Activated CD4-positive, alpha-beta T cell treated with anti-CD3 and anti-CD28 coated beads, Interleukin-2, amount 10 ng/mL, durations not matched to agents 24 days and 14 days (primary cell): Measurements from ENCODE around the gene PPP1R9B. TPM values are rescaled to one million over a fixed set of nuclear protein-coding genes. Genes with fewer than 3 reads are reported as not detected.

Experiments
- DNase-seq: peaks from one replicate; pipeline ENCODE4 v3.0.0; 2022
- H3K27ac Mint-ChIP-seq: one replicate; pipeline ENCODE4 v1.8.0; 2022; ENCODE audit warnings: mild to moderate bottlenecking, mixed read lengths
- H3K27me3 Mint-ChIP-seq: one replicate; pipeline ENCODE4 v1.8.0; 2022; ENCODE audit warnings: mixed read lengths
- H3K36me3 Mint-ChIP-seq: one replicate; pipeline ENCODE4 v1.8.0; 2022; ENCODE audit warnings: low read depth, mild to moderate bottlenecking, mixed read lengths
- H3K4me1 Mint-ChIP-seq: one replicate; pipeline ENCODE4 v1.8.0; 2021; ENCODE audit warnings: mixed read lengths
- H3K4me3 Mint-ChIP-seq: one replicate; pipeline ENCODE4 v1.8.0; 2022; ENCODE audit warnings: mild to moderate bottlenecking, moderate library complexity, mixed read lengths
- H3K9me3 Mint-ChIP-seq: one replicate; pipeline ENCODE4 v1.8.0; 2021; ENCODE audit warnings: mixed read lengths
- intact Hi-C: fragments of 100-400 bp; cut with micrococcal nuclease; formaldehyde crosslinking; loops from one replicate; pipeline ENCODE4 v1.15.1; 2023
- total RNA-seq: library from RNA; stranded (reverse); gene quantifications from 2 replicates; pipeline ENCODE4 v1.2.3, GENCODE V29; 2022

PPP1R9B gene
- total RNA-seq, 1 donor from 2014 or later: 91.3 TPM

DNA sequence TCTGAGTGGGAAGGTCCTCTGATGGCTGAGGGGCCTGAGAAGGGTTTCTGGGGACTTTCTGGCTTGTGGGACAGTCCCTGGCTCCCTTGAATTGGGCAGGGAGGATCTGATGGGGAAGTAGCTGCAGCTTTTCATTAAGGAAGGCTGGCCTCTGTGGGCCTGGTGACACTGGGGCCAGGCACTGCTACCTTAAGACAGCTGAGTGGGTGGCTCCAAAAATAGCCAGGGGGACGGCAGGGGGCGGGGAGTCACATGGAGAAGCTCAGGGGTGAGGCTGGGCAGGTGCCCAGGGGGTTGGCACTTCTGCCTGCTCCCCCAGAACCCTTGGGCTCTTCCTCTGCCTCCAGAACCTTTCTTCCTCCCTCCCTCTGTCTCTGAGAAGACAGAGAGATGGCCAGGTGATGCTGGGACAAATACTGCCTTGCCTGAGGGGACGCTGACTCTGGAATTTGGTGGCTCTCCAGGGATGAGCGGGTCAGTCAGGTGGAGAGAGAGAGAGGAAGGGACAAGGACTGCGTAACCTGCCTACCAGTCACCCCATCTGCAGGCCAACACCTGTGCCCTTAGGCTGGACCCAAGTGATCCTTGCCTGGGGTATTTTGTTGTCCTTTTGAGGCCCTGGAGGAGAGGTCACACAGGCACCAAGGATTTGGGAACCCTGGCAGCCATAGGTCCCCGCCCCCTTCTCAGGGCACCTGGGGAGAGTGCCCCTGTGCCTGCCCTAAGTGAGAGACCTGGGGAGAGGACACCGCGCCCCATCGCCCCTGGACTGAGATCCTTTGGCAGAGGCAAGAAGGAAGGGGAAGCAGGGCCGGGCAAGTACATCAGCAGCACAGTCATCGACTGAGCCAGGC is 13.6 kb upstream of the PPP1R9B start:
- Mint-ChIP-seq H3K27ac (peak overlapping the region; percentile 59), H3K27me3 (peaks cover 3% of the 10 kb centered on the region), H3K9me3 (no peaks in the 10 kb centered on the region), H3K36me3 (peaks cover 7% of the 10 kb centered on the region), H3K4me3 (no peak overlapping the region), H3K4me1 (peaks cover 29% of the 10 kb centered on the region)
- intact Hi-C loops: no loop called here
- DNase-seq: no peak

- peaks cover 35% of the 10 kb centered on the region for H3K4me1 Mint-ChIP-seq
- DNase-seq: no peak
- H3K27me3 Mint-ChIP-seq: peaks cover 3% of the 10 kb centered on the region
- peak overlapping the region; percentile 80 for H3K4me3 Mint-ChIP-seq
- H3K36me3 Mint-ChIP-seq: peaks cover 7% of the 10 kb centered on the region
- intact Hi-C loops: no loop called here
- peak overlapping the region; percentile 97 for H3K27ac Mint-ChIP-seq
- no peaks in the 10 kb centered on the region for H3K9me3 Mint-ChIP-seq
Measured at GRCh38 chr17:50162466-50163254, 12.2 kb upstream of the PPP1R9B start.

DNA sequence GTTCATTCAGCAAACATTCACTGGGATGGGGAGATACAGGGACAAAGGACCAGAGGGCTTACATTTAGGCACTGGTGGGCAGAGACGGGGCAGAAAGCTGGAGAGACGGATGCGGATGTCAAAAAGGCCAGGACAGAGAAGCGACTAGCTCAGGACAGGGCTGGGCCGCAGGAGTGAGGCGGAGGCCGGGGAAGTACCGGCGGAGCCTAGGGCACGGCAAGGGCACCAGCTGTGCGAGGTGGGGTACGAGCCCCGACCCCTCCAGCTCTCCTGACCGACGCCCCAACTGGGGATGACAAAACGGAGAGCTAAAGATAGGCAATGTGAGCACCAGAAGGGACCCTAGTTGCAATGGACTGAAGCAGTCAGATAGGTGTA is 11.4 kb upstream of the PPP1R9B start:
- H3K36me3 Mint-ChIP-seq: peaks cover 7% of the 10 kb centered on the region
- DNase-seq: no peak
- H3K27ac Mint-ChIP-seq: peak overlapping the region; percentile 97
- no peaks in the 10 kb centered on the region for H3K9me3 Mint-ChIP-seq
- H3K4me1 Mint-ChIP-seq: peaks cover 36% of the 10 kb centered on the region
- H3K4me3 Mint-ChIP-seq: peak overlapping the region; percentile 80
- intact Hi-C loops: loop anchor here (1.0 kb wide), 2 partner anchors 11 to 22 kb away; no protein-coding TSS in a partner anchor
- H3K27me3 Mint-ChIP-seq: peaks cover 3% of the 10 kb centered on the region

DNA sequence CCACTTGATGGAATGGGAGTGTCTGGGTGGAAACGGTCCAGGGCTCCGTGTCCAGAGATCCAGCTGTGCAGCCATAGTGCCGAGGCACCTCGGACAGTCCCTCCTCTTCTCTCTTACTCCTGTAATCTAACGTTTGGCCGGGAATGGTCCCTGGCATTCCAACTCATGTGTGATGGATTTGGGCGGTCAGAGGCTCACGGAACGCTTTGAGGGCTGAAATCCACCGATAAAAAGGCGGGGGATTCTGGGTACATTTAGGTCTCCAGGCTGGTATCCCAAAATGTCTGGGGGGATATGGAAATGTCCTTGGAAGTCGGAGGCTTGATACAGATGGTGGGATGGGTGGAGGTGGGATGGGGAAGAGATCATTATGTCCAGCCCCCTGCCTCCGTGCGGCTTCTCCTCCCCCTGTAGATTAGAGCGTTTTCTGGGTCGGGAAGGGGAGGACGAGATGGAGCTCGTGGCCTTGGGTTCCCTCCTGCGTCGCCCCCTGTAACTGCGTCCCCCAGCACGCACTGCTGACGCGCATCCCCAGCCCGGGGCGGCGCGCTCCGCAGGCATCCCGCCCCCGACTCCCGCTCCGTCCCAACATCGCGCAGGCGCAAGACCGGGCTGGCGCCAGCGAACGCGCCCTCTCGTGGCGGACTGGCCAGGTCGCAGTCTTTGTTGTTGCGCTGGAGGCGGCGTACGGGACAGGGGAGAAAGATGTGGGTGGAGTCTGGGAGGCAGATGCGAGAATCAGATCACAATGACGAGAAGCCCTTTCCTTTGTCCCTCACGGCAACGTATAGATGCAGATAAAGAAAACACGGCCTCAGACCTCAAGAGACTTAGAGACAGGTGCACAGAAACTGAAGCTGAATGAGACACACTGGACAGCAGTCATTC is 10.8 kb upstream of the PPP1R9B start:
- H3K4me1 Mint-ChIP-seq: peaks cover 36% of the 10 kb centered on the region
- H3K27me3 Mint-ChIP-seq: peaks cover 3% of the 10 kb centered on the region
- H3K36me3 Mint-ChIP-seq: peaks cover 7% of the 10 kb centered on the region
- H3K27ac Mint-ChIP-seq: peak overlapping the region; percentile 97
- DNase-seq: peak; percentile 99
- no peaks in the 10 kb centered on the region for H3K9me3 Mint-ChIP-seq
- peak overlapping the region; percentile 80 for H3K4me3 Mint-ChIP-seq
- intact Hi-C loops: loop anchor here (1.0 kb wide), 2 partner anchors 10 to 21 kb away; no protein-coding TSS in a partner anchor

DNA sequence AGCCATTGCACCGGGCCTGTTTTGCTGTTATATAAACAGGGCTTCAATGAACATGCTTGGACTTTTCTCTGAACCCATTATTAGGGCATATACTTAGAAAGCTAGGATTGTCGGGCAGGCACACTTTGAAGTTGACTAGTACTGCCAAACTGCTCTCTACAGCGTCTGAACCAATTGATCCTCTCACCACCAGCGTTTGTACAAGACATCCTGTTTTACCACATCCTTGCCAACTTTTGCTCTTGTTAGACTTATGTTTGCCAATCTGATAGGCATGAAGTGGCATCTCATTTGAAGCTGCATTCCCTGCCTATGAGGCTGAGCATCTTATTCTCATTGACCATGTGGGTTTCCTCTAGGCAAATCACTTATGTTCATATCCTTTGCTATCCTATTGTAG is 7.4 kb upstream of the PPP1R9B start:
- no peaks in the 10 kb centered on the region for H3K9me3 Mint-ChIP-seq
- peaks cover 3% of the 10 kb centered on the region for H3K27me3 Mint-ChIP-seq
- peaks cover 42% of the 10 kb centered on the region for H3K4me1 Mint-ChIP-seq
- H3K36me3 Mint-ChIP-seq: peaks cover 7% of the 10 kb centered on the region
- no peak overlapping the region for H3K27ac Mint-ChIP-seq
- no peak overlapping the region for H3K4me3 Mint-ChIP-seq
- DNase-seq: no peak
- intact Hi-C loops: no loop called here

GRCh38 chr17:50155115-50155819 is 4.8 kb upstream of the PPP1R9B start:
- Mint-ChIP-seq H3K27ac (no peak overlapping the region), H3K9me3 (no peaks in the 10 kb centered on the region), H3K36me3 (peaks cover 2% of the 10 kb centered on the region), H3K4me3 (no peak overlapping the region), H3K4me1 (peaks cover 37% of the 10 kb centered on the region), H3K27me3 (no peaks in the 10 kb centered on the region)
- no peak for DNase-seq
- intact Hi-C loops: no loop called here

DNA sequence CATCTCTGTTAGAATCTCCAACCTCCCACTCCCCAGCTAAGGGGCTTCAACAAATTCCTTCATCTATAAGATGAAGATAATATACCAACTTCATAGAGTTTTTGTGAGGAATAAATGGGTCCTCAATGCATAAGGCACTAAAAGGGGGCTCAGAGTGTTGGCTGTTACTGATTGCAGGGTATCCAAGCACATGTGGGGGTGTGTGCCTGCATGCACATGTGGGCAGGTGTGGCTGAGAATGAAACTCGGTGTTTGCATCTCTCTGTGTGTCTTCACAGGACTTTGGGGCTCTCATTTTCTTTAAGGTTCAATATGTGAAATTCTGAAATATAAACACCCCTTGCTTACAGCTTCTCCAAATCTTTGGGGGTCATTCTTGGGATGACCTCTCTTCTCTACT is 4.1 kb upstream of the PPP1R9B start:
- DNase-seq: no peak
- Mint-ChIP-seq H3K36me3 (peaks cover 2% of the 10 kb centered on the region), H3K4me1 (peaks cover 37% of the 10 kb centered on the region), H3K27me3 (no peaks in the 10 kb centered on the region), H3K9me3 (no peaks in the 10 kb centered on the region), H3K27ac (no peak overlapping the region), H3K4me3 (no peak overlapping the region)
- intact Hi-C loops: no loop called here

- H3K36me3 Mint-ChIP-seq: peaks cover 4% of the 10 kb centered on the region
- peaks cover 37% of the 10 kb centered on the region for H3K4me1 Mint-ChIP-seq
- H3K27ac Mint-ChIP-seq: peak overlapping the region; percentile 45
- no peaks in the 10 kb centered on the region for H3K27me3 Mint-ChIP-seq
- H3K4me3 Mint-ChIP-seq: no peak overlapping the region
- intact Hi-C loops: no loop called here
- no peaks in the 10 kb centered on the region for H3K9me3 Mint-ChIP-seq
- DNase-seq: no peak
Measured at GRCh38 chr17:50153650-50154575, 3.4 kb upstream of the PPP1R9B start.

DNA sequence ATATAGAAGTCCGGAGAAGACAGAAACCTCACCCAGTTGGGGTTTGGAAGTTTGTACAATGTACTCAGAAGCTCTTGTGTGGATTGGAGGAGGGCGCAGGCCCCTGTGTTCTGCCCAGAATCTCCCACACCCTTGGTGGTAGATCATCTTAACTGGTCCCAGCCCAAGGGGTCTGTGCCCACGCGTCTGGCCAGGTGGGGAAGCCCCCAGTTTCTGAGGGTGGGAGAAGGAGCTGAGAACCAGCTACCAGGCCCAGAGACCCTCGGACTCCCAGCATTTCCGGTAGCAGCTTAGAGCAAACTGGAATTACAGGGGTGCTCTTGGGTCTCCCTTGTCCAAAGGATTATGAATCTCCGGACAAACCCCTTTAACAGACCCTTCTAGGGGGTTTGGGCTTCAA is 2.3 kb upstream of the PPP1R9B start:
- Mint-ChIP-seq H3K27me3 (no peaks in the 10 kb centered on the region), H3K27ac (peak overlapping the region; percentile 96), H3K36me3 (peaks cover 10% of the 10 kb centered on the region), H3K9me3 (no peaks in the 10 kb centered on the region), H3K4me3 (no peak overlapping the region), H3K4me1 (peaks cover 32% of the 10 kb centered on the region)
- no peak for DNase-seq
- intact Hi-C loops: no loop called here

- peak overlapping the region; percentile 96 for H3K27ac Mint-ChIP-seq
- peaks cover 36% of the 10 kb centered on the region for H3K4me1 Mint-ChIP-seq
- intact Hi-C loops: loop anchor here (1.0 kb wide), 3 partner anchors 9 to 58 kb away; no protein-coding TSS in a partner anchor
- peak overlapping the region; percentile 93 for H3K4me3 Mint-ChIP-seq
- H3K36me3 Mint-ChIP-seq: peaks cover 17% of the 10 kb centered on the region
- H3K27me3 Mint-ChIP-seq: no peaks in the 10 kb centered on the region
- no peaks in the 10 kb centered on the region for H3K9me3 Mint-ChIP-seq
- DNase-seq: peak; percentile 90
Measured at GRCh38 chr17:50151937-50152547, 1.6 kb upstream of the PPP1R9B start.

DNA sequence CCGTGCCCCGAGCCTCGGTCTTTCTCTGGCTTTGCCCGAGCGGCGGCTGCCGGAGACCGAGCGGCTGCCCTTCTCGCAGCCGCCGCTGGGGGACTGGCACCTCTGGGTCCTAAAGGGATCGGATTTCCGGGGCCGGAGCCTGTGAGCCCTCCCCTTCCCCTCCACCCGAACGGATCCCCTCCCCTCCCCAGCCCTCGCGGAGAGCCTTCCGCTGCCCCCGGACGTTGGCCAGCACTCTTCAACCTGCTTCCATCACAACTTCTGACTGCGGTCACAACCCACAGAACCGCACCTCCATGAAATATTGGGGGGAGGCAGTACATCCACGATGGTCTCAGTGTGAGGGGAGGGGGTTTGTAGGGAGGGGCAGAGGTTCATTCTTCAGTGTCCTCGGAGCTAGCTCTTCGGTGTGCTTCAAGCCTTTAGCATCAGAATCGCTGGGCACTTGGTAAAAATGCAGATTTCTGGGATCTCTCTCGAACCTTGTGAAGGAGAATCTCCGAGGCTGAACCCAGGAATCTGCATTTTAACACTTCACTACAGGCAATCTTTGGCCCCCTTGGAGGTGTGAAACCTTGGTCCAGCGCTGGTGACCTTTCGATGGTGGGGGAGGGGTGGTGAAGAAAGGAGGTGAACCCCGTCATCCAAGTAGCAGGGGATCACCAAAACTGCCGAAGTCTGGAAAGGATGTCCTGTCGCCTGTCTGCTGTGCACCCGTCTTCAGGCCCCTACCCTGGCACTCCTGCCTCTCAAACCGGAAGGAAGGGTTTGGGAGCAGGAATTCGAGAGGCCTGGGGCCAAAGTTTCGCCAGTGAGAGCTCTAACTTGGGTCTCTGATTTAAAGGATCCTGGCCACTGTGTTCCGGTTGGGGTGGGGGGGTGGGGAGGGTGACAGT is 812 bp upstream of the PPP1R9B start:
- peak; percentile 97 for DNase-seq
- peak overlapping the region; percentile 96 for H3K27ac Mint-ChIP-seq
- H3K4me3 Mint-ChIP-seq: peak overlapping the region; percentile 93
- H3K4me1 Mint-ChIP-seq: peaks cover 44% of the 10 kb centered on the region
- no peaks in the 10 kb centered on the region for H3K9me3 Mint-ChIP-seq
- intact Hi-C loops: loop anchor here (1.0 kb wide), 3 partner anchors 10 to 57 kb away; no protein-coding TSS in a partner anchor
- H3K36me3 Mint-ChIP-seq: peaks cover 20% of the 10 kb centered on the region
- no peaks in the 10 kb centered on the region for H3K27me3 Mint-ChIP-seq
